ENCODE data around the gene WDPCP.

DNA sequence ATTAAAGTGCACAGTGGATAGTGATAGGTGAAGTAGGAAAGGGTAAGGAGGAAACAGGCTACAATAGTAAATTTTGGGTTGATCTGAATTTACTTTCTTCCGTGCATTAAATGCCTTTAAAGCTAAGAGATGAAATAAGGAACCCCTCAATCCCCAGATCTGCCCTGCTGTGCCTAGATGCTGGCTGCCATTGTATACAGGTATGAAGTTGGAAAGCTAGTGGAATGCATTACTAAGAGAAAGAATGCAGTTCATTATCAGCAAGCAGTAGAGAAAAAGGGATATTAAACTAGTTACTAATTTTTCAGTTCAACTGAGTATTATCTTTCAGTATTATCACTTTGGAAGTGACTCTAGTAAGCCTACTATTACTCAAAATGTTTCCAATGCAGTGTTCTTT is 93.3 kb downstream of the WDPCP start:
- TF ChIP-seq, protein P1, sequence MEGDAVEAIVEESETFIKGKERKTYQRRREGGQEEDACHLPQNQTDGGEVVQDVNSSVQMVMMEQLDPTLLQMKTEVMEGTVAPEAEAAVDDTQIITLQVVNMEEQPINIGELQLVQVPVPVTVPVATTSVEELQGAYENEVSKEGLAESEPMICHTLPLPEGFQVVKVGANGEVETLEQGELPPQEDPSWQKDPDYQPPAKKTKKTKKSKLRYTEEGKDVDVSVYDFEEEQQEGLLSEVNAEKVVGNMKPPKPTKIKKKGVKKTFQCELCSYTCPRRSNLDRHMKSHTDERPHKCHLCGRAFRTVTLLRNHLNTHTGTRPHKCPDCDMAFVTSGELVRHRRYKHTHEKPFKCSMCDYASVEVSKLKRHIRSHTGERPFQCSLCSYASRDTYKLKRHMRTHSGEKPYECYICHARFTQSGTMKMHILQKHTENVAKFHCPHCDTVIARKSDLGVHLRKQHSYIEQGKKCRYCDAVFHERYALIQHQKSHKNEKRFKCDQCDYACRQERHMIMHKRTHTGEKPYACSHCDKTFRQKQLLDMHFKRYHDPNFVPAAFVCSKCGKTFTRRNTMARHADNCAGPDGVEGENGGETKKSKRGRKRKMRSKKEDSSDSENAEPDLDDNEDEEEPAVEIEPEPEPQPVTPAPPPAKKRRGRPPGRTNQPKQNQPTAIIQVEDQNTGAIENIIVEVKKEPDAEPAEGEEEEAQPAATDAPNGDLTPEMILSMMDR (conservative IDR thresholded peaks at IDR 0.05), result no peak
- no peak for TF ChIP-seq ZFX (IDR thresholded peaks at IDR 0.05)
